ENCODE data around the gene RPL5.
"Not testable (repeated sequence)": the region's sequence is repeated elsewhere in the genome, so short reads cannot be mapped to it uniquely, and the experiment has no call there.

The RPL5 gene

DNA sequence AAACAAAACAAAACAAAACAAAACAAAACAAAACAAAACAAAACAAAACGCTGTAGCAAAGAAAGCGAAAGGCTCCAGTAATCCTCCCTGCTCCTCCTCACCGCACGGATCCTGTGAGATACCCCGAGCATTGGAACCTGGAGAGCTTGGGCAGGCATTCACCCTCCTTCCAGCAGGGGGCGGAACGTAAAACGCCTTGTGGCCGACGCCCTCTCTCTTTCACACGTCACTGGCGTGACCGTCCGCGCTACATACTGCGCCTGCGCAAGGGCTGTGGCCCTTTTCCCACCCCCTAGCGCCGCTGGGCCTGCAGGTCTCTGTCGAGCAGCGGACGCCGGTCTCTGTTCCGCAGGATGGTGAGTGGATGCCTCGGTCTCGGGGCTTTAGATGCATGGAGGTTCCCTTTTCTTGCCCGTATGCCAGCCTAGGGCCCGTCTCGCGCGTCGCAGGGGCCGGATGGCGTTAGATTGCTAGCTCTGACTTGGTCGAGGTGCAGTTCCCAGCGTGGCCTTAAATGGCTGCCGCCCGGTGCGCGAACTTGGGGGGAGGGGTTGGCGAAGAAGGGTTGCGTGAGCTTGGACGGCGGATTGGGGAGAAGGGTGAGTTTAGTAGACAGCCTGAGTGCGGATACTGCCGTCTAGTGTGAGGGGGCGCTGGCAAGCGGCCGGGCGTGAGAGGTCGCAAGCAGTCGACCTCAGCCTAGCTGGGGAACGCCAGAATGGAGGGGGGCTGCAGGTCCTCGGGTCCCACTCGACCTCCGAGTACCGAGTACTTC lies at the start of gene RPL5:
Gene RPL5, plus strand, starts transcription at position 279 of the 775 bp plus-strand sequence. Its CDS starts 75 bp downstream, at position 354.
- DNase-seq (ENCODE audit: extremely low spot score): peak; percentile 98
- CTCF ChIA-PET: interaction anchor here (0.7 to 3.3 kb wide), 30 partner anchors 9 to 798 kb away, joined by 3 to 47 read pairs (median 4); partner anchors contain the start of genes DIPK1A, EVI5 and GFI1
- TF ChIP-seq, protein P1, sequence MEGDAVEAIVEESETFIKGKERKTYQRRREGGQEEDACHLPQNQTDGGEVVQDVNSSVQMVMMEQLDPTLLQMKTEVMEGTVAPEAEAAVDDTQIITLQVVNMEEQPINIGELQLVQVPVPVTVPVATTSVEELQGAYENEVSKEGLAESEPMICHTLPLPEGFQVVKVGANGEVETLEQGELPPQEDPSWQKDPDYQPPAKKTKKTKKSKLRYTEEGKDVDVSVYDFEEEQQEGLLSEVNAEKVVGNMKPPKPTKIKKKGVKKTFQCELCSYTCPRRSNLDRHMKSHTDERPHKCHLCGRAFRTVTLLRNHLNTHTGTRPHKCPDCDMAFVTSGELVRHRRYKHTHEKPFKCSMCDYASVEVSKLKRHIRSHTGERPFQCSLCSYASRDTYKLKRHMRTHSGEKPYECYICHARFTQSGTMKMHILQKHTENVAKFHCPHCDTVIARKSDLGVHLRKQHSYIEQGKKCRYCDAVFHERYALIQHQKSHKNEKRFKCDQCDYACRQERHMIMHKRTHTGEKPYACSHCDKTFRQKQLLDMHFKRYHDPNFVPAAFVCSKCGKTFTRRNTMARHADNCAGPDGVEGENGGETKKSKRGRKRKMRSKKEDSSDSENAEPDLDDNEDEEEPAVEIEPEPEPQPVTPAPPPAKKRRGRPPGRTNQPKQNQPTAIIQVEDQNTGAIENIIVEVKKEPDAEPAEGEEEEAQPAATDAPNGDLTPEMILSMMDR (IDR thresholded peaks at IDR 0.05; ENCODE audit: control extremely low read depth, extremely low read depth, low read depth, missing control alignments): peak; percentile 97
- POLR2A ChIA-PET: interaction anchor here (0.9 to 1.3 kb wide), 3 partner anchors 11 to 156 kb away, joined by 3 to 4 read pairs (median 3); no protein-coding TSS in a partner anchor

- DNase-seq (ENCODE audit: extremely low spot score); POLR2A ChIA-PET: not testable (repeated sequence)
- CTCF ChIA-PET: interaction anchor here (0.9 to 3.6 kb wide), 4 partner anchors 13 to 48 kb away, joined by 5 to 14 read pairs (median 8); partner anchors contain the start of gene RPL5
These were observed 48.3 kb upstream of the RPL5 start for GRCh38 chr1:92783550-92783949.

DNA sequence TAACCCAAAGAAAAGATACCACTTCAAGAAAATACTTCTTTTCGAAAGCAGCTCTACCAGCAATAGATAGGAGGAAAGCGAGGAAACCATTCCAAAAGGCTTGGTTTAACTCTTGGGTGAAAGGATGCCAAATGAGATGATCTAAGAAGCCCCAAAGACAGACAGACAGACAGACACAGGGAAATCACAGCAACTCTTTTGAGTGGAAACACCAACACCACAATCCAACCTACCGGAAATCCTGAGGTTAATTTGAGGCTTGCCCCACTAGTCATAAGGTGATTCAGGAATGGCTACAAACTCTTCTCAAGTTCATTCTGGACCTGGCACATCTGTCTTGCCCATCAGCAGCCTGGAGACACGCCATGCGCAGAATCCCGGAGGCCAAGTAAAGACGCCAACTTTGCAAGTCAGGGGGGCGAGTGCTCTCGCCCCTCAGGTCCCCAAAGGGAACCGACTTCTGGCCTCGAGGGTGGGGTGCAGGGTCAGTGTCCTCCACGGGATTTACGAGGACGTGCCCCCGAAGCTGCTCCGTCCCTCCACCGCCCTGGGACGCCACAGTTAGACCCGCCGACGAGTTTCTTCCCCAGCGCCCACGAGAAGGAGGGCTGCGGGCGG lies 47.7 kb upstream of the RPL5 start:
- DNase-seq (ENCODE audit: extremely low spot score): peak; percentile 38
- TF ChIP-seq, protein P1 (IDR thresholded peaks at IDR 0.05; ENCODE audit: control extremely low read depth, extremely low read depth, low read depth, missing control alignments): no peak
- POLR2A ChIA-PET: no interaction called here
- CTCF ChIA-PET: interaction anchor here (0.9 to 3.6 kb wide), 8 partner anchors 10 to 47 kb away, joined by 3 to 14 read pairs (median 5); partner anchors contain the start of gene RPL5

DNA sequence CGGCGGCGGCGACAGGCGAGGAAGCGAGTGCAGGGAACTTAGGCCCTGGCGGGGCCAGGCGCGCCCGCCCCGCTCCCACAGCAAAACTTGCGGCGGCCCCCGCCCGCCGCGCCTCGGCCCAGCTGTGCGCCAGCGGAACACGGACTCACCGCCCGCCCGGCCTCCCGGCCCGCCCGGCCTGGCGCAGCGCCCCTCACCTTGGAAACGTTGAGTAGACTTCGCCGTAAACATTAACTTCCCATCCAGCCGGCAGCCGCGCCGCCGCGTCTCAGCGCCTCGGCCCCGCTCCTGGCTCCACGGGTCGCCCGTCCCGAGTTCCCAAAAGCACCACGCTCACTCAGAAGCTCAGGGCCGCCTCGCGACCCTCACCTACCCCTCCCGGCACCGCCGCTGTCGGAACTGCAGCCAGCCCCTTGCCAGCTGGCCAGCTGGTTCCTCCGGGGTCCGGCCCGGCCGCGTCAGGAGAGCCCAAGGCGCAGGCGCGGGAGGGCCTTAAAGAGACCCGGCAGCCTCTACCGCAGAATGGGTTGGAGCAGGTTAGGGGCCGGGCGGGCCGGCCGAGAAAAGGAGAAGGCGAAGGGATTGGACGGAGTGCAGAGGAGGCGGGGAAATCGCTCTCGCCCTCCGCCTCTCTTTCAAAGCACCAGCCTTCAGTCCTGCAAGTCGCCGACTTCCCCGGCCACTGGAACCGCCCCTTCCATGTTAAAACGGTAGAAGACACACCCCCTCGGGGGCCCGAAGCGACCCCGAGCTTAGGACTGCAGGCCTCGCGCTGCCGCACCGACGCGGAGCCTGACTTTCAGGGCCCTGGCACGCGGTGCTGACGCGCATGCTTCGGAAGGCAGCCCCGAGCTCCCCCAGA lies 47.0 kb upstream of the RPL5 start, which contains the start of gene EVI5:
Gene EVI5, minus strand, starts transcription at position 470 of the 862 bp plus-strand sequence. CDS start 48,562 bp downstream, outside the sequence.
- ChIA-PET CTCF (interaction anchor here (0.7 to 3.6 kb wide), 10 partner anchors 9 to 47 kb away, joined by 3 to 14 read pairs (median 4); partner anchors contain the start of gene RPL5), POLR2A (no interaction called here)
- TF ChIP-seq, protein P1 (IDR thresholded peaks at IDR 0.05; ENCODE audit: control extremely low read depth, extremely low read depth, low read depth, missing control alignments): no peak
- peak; percentile 93 for DNase-seq (ENCODE audit: extremely low spot score)

- CTCF ChIA-PET: interaction anchor here (0.6 to 3.6 kb wide), 3 partner anchors 18 to 531 kb away, joined by 3 to 14 read pairs (median 3); partner anchors contain the start of gene RPL5
- POLR2A ChIA-PET: no interaction called here
- TF ChIP-seq, protein P1 (IDR thresholded peaks at IDR 0.05; ENCODE audit: control extremely low read depth, extremely low read depth, low read depth, missing control alignments): no peak
- DNase-seq (ENCODE audit: extremely low spot score): no peak
These were observed 45.5 kb upstream of the RPL5 start for GRCh38 chr1:92786111-92786901.

- CTCF ChIA-PET: interaction anchor here (1.0 to 3.4 kb wide), 7 partner anchors 10 to 68 kb away, joined by 3 to 18 read pairs (median 5); no protein-coding TSS in a partner anchor
- no peak for DNase-seq (ENCODE audit: extremely low spot score)
- POLR2A ChIA-PET: interaction anchor here (0.6 kb wide), 1 partner anchor 55 kb away, joined by 10 read pairs; no protein-coding TSS in a partner anchor
- TF ChIP-seq, protein P1 (IDR thresholded peaks at IDR 0.05; ENCODE audit: control extremely low read depth, extremely low read depth, low read depth, missing control alignments): no peak
These were observed 41.8 kb upstream of the RPL5 start for GRCh38 chr1:92790081-92790480.

Data from GM10248 (cell line).